GM06990 (cell line): ENCODE results near the gene TCF19.

Experiments
- DNase-seq: peaks from one replicate; pipeline ENCODE4 v3.0.0-alpha.2; 2011; ENCODE audit not compliant: insufficient read length; ENCODE audit errors: extremely low read depth
- H3K27me3 ChIP-seq: replicated peaks from 2 replicates; pipeline ENCODE4 v1.6.0; 2011; ENCODE audit warnings: low read length; ENCODE audit not compliant: control insufficient read depth, insufficient read depth
- H3K36me3 ChIP-seq: 2 replicates; pipeline ENCODE4 v1.5.1; 2011; ENCODE audit warnings: low read length; ENCODE audit not compliant: control insufficient read depth, insufficient read depth
- H3K4me3 ChIP-seq: replicated peaks from 2 replicates; pipeline ENCODE4 v1.5.1; 2011; ENCODE audit warnings: low read depth, mild to moderate bottlenecking, control low read depth, low read length
- CTCF ChIP-seq: IDR thresholded peaks from 2 replicates; pipeline ENCODE4 v1.5.1; 2011; ENCODE audit warnings: low read length, control low read depth, mild to moderate bottlenecking, inconsistent platforms; ENCODE audit not compliant: insufficient read depth, poor library complexity, severe bottlenecking

The TCF19 gene

DNA sequence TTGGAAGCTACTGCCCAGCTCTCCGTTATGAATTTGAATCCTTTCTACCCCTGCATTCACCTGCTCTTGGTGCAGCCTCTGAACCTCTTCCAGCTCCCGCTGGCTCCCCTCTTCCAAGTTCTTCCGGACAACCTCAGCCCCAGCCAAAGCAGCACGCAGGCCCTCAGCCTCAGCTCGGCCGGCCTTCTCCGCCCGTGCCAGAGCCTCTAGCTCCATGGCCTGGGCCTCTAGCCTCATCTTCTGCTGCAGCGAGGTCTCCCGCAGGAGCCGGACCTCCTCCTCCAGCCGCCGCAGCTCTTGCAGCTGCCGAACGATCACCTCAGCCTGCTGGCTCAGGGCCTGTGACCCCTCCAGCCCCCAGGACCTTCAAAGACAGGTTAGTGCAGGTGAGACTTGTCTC is 4.0 kb upstream of the TCF19 start:
- peaks cover 5% of the 10 kb centered on the region for H3K36me3 ChIP-seq
- H3K27me3 ChIP-seq: no peaks in the 10 kb centered on the region
- no peak for DNase-seq
- TF ChIP-seq CTCF: no peak
- H3K4me3 ChIP-seq: no peak overlapping the region

- no peaks in the 10 kb centered on the region; the same call in 1 of the 2 replicates for H3K36me3 ChIP-seq
- TF ChIP-seq CTCF: no peak
- no peak overlapping the region for H3K4me3 ChIP-seq
- no peak for DNase-seq
- no peaks in the 10 kb centered on the region for H3K27me3 ChIP-seq
These were observed 1.7 kb upstream of the TCF19 start for GRCh38 chr6:31156641-31157040.

- Histone ChIP-seq H3K4me3 (peak within 1 kb of the TSS; percentile 86), H3K36me3 (peaks cover 3% of the 10 kb centered on the region; the same call in 1 of the 2 replicates), H3K27me3 (no peaks in the 10 kb centered on the region)
- no peak for TF ChIP-seq CTCF
- no peak for DNase-seq
These were observed 763 bp upstream of the TCF19 start, which contains the start of gene CCHCR1 for GRCh38 chr6:31157513-31158139. Gene CCHCR1, minus strand, starts transcription at chr6:31157802. Its CDS starts 202 bp downstream, at chr6:31157600.

- Histone ChIP-seq H3K27me3 (no peaks in the 10 kb centered on the region), H3K36me3 (peaks cover 3% of the 10 kb centered on the region; the same call in 1 of the 2 replicates), H3K4me3 (peak overlapping the region; percentile 86)
- peak; percentile 58 for DNase-seq
- peak; percentile 41 for TF ChIP-seq CTCF
These were observed 770 bp downstream of the TCF19 start for GRCh38 chr6:31158863-31159855.

- Histone ChIP-seq H3K27me3 (no peaks in the 10 kb centered on the region), H3K4me3 (no peak overlapping the region), H3K36me3 (peaks cover 3% of the 10 kb centered on the region; the same call in 1 of the 2 replicates)
- DNase-seq: no peak
- TF ChIP-seq CTCF: no peak
These were observed 3.1 kb downstream of the TCF19 start for GRCh38 chr6:31161216-31162126.
